Activated naive CD8-positive, alpha-beta T cell treated with anti-CD3 and anti-CD28 coated beads, Interleukin-2, amount 50 U/mL, for 24 hours (primary cell): Measurements from ENCODE around the gene SMIM9.
A peak's percentile ranks its signal among the peaks of the same experiment; 100 is the strongest.

Experiments used
- ATAC-seq: fragments of 150-1000 bp; cut with Tn5 transposase; one replicate; pipeline ENCODE4 v1.10.0; 2021
- DNase-seq: peaks from one replicate; pipeline ENCODE4 v3.0.0; 2021
- H3K27ac Mint-ChIP-seq: one replicate; pipeline ENCODE4 v1.8.0; 2021; ENCODE audit warnings: mild to moderate bottlenecking, mixed read lengths
- H3K27me3 Mint-ChIP-seq: one replicate; pipeline ENCODE4 v1.8.0; 2021; ENCODE audit warnings: mixed read lengths
- H3K36me3 Mint-ChIP-seq: one replicate; pipeline ENCODE4 v1.8.0; 2021; ENCODE audit warnings: low read depth, mixed read lengths
- H3K4me1 Mint-ChIP-seq: one replicate; pipeline ENCODE4 v1.8.0; 2021; ENCODE audit warnings: mixed read lengths
- H3K4me3 Mint-ChIP-seq: one replicate; pipeline ENCODE4 v1.8.0; 2021; ENCODE audit warnings: mild to moderate bottlenecking, moderate library complexity, mixed read lengths
- H3K9me3 Mint-ChIP-seq: one replicate; pipeline ENCODE4 v1.8.0; 2021; ENCODE audit warnings: mixed read lengths

SMIM9 gene

DNA sequence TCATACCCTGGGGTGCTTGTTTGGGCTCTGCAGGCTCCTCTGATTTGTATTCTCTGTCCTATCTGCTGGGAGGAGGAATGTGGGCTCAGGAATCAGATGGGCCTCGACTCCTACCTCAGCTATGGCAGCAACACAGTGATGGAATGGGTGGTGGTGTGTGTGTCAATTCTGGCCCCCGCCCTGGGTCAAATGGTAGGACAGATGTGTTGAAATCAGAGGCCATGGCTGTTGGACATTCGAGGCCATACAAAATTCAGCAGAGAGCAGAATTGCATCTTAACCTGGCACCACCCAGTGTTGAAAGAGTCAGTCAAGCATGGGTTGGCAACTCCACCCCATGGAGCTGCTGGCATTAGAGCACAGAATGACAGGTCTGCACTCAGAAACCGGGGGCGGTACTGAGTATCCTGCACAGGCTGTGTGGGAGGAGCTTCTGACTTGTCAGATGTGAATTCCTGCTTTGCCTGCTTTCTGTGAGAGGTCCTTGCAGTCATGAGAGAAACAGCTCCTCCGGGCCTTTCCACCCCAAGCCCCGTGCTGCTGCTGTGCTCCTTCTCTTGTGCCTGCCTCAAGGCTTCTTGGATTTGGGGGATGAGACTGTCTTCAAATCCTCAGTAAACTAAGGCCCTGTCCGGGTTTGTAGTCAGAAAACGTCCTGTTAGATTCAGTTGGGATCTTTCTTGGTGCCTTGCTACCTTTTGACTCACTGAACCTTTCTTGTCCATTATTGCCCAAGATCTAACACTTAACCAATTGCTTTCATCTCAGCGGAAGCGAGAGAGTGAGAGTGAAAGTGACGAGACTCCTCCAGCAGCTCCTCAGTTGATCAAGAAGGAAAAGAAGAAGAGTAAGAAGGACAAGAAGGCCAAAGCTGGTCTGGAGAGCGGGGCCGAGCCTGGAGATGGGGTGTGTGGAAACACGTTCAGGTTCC, 58.8 kb downstream of the SMIM9 start:
- H3K9me3 Mint-ChIP-seq = no peaks in the 10 kb centered on the region
- peak overlapping the region; percentile 46 for H3K27ac Mint-ChIP-seq
- ATAC-seq = peak; percentile 67
- H3K4me3 Mint-ChIP-seq = no peak overlapping the region
- H3K36me3 Mint-ChIP-seq = peaks cover 43% of the 10 kb centered on the region
- H3K27me3 Mint-ChIP-seq = no peaks in the 10 kb centered on the region
- no peak for DNase-seq
- H3K4me1 Mint-ChIP-seq = peaks cover 25% of the 10 kb centered on the region

GRCh38 chrX:154774622-154775021, 59.8 kb downstream of the SMIM9 start:
- Mint-ChIP-seq H3K4me3 (peak overlapping the region; percentile 21), H3K36me3 (peaks cover 45% of the 10 kb centered on the region), H3K4me1 (peaks cover 27% of the 10 kb centered on the region), H3K27ac (no peak overlapping the region), H3K27me3 (no peaks in the 10 kb centered on the region), H3K9me3 (no peaks in the 10 kb centered on the region)
- ATAC-seq (no peak), DNase-seq (no peak)
